Stomach (tissue), 4 donors: ENCODE measurements around the gene KBTBD12.

ENCODE experiments used
- EP300 ChIP-seq: sonication (generic); formaldehyde crosslinking; IDR thresholded peaks from one replicate; pipeline ENCODE4 v1.6.1; 2017; ENCODE audit warnings: antibody characterized with exemption
- TF ChIP-seq, protein P1 (sequence below), 7 experiments: fragments of 450-650 bp in 4 of 7; fragments of 200-600 bp in 3 of 7; sonication (generic) in 3 of 7; IDR thresholded peaks; one replicate each; pipeline ENCODE4 v1.5.1; 2016 to 2019; ENCODE audit warnings: antibody characterized with exemption in 7 of 7, control low read depth in 2 of 7, mild to moderate bottlenecking in 1 of 7

DNA sequence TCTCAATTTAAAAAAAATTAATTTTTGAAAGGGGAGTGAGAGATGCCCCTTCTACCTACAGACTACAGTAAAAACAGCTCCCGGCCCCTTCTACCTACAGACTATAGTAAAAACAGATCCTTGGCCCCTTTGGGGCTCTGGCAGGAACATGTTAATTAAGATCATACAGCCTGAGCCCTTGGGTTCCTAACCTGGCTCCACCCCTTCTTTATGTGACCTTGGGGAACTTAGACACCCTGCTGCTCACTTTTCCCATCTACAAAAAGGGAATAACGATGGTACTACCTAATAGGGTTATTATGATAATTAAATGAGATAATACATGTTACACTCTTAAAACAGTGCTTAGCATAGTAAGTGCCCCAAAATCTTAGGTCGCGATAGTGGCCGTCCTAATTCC is 77.1 kb downstream of the KBTBD12 start:
- TF ChIP-seq, protein P1, sequence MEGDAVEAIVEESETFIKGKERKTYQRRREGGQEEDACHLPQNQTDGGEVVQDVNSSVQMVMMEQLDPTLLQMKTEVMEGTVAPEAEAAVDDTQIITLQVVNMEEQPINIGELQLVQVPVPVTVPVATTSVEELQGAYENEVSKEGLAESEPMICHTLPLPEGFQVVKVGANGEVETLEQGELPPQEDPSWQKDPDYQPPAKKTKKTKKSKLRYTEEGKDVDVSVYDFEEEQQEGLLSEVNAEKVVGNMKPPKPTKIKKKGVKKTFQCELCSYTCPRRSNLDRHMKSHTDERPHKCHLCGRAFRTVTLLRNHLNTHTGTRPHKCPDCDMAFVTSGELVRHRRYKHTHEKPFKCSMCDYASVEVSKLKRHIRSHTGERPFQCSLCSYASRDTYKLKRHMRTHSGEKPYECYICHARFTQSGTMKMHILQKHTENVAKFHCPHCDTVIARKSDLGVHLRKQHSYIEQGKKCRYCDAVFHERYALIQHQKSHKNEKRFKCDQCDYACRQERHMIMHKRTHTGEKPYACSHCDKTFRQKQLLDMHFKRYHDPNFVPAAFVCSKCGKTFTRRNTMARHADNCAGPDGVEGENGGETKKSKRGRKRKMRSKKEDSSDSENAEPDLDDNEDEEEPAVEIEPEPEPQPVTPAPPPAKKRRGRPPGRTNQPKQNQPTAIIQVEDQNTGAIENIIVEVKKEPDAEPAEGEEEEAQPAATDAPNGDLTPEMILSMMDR (IDR thresholded peaks at IDR 0.05), result no peak
- no peak for TF ChIP-seq EP300
